ENCODE results near the gene WRAP73.

Gene WRAP73

DNA sequence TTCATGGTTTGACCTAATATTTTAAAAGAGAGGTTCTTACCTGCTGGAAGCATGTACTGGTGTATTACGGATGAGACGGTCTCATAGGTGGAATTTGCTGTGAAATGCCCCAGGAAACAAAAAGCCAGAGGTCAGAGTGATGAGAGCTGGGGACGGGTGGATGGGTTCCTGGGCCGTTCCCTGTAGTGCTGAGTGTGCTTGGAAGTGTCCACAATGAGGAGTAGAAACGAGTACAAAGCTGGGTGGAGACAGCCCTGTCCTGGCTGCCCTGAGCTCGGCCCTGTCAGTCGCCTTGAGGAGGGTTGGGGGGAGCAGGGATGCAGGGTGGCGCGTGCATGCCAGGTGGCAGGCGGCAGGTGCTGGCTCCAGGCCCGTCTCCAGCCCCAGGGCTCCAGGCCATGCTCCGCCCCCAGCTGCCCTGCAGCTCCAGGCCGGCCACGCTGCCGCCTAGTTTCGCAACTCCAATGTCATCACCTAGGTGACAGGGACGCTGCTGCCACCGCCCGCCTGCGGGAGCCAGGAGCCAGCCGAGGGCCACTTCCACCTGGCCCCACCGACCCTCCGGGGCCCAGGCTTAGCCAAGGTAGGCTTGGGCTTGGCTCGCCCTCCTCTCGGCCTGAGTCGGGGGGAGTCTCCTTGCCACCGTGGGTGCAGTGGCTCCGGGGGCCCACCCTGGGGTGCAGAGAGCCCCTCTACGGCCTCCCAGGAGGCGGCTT, 18.8 kb upstream of the WRAP73 start:
- no peak for DNase-seq (ENCODE audit: low read depth in 3 of 3)

DNA sequence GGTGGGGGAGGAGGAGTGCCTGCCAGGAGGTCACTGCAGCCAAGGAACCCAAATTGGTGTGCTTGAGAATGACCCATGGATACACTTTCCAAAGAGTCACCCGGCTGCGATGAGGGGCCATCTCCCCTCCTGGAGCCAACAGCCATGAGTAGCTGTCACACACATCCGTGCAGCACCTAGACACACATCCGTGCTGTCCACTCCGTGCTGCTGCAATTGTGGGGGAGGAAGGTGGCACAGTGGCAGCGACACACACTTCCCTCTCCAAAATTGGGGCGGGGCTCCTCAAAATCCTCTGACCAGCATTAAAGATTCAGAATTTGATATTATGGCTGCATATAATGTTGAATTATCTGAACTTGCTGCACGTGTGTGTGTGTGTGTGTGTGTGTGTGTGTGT, 18.2 kb upstream of the WRAP73 start:
- DNase-seq (ENCODE audit: low read depth in 3 of 3) = no peak

DNA sequence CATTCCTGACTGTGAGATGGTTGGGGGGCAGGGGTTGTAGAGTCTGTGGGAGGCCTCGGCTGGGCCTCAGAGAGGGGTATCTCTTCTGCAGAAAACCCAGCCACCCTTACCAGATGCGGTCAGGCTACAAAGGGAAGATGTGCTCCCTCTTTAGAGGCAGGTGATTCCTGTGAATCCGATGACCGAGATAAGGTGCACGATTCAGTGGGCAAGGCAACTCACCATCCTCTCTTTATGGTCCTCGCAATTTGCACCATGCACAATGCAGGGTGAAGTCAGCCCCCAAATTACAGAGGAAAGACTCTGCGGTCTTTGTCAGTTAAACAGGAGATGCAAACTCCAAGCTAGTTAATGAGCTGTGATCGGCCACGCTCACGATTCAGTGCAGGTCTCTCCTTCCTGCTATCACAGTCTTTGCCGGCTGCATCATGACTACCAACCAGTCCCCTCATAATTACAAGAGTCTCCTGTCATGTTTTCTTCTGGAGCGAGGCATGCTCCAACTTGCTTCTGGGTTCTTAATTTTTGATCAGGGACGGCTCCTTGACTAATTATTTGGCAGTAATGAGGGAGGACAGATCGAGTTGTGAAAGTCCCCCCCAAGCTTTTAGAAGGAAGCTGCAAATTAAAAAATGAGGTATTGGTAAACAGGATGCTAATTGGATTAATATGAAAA, 14.9 kb upstream of the WRAP73 start:
- no peak for DNase-seq (ENCODE audit: low read depth in 3 of 3)

DNA sequence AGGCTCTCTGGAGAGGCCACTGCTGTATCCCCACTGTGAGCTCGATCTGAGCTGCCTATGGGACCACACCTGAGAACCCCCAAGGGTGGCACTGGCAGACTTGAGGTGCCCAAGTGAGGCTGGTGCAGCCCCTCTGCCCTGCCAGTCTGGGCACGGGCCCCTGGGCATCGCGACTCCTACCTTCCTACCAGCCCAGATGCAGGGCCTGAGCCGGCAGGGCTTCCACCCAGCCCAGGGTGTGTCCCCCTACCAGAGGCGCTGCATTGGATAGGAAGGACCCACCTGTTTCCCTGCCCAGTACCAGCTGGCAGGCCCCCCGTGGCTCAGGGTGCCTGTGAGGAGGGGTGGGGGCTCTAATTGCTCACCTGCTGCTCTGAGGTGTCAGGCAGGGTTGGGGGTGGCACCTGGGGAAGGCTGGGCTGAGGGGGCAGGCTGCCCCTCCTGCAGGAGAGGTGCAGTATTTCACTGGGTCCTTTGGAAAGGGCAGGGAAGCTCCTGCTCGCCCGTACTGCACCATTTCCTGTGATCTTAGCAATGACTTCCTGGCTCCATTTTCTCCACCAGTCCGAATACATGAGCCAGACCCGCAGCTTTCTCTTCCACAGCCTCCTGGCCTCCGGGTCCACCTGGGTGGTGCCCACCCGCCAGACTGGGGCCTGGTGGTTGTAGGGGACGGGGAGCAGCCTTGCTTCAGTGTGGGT, 14.2 kb upstream of the WRAP73 start:
- DNase-seq (ENCODE audit: low read depth in 3 of 3) = no peak

DNA sequence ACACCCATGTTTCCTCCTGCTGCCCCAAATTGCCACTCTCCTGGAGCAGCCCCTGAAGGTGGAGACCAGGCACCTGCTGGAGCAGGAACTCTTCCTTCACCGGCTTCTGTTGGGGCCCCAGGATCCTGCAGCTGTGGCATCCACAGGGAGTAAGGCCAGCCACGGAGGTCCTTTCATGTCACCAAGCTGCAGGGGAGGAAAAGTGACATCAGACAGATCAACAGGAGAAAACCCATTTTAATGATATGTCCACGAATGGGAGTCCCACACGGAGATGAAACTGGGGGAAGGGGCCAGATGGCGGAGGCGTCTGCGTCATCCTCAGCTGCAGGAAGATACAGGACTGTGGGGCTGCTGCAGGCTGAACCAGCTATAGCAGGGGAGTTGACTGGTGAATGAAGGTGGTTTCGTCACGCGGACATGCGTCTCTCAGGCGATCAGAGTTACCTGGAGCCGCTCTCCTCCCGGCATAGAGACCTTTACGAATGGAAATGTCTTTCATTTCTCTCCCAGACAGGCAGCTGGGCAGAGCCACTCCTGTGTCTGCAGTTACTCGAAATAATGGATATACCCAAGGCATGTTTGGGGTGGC, 12.3 kb upstream of the WRAP73 start:
- no peak for DNase-seq (ENCODE audit: low read depth in 3 of 3)

DNA sequence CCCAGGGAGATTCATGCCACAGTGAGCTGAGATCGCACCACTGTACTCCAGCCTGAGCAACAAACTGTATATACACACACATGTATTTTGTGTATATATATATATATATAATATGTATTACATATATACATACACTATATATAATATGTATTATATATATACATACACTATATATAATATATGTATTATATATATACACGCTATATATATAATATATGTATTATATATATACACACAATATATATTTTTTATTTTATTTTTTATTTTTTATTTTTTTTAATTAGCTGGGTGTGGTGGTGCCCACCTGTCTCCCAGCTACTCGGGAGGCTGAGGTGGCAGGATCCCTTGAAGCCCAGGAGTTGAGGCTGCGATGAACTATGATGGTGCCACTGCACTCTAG, 11.7 kb upstream of the WRAP73 start:
- no peak for DNase-seq (ENCODE audit: low read depth in 3 of 3)

- no peak for DNase-seq (ENCODE audit: low read depth in 3 of 3)
Observed at GRCh38 chr1:3660704-3661103, 10.8 kb upstream of the WRAP73 start.

DNA sequence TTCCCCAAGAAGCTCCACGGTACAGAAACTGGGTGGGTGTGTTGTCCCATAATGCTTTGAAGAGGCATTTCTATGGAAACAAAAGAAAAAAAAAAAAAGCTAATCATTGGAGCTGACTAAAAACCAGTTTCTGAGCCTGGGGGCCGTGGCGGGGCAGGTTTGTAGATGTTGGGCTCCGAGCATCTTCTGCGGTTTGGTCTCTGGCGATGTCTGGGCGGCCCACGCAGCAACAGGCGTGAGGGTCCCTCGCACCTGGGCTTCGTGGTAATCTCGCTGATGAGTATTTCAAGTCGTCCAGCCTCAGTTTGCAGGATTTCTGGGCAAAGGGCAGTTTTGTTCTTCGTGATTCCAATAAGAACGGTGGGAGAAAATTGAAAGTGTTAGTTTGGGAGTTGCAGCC, 9.2 kb upstream of the WRAP73 start:
- no peak for DNase-seq (ENCODE audit: low read depth in 3 of 3)

DNA sequence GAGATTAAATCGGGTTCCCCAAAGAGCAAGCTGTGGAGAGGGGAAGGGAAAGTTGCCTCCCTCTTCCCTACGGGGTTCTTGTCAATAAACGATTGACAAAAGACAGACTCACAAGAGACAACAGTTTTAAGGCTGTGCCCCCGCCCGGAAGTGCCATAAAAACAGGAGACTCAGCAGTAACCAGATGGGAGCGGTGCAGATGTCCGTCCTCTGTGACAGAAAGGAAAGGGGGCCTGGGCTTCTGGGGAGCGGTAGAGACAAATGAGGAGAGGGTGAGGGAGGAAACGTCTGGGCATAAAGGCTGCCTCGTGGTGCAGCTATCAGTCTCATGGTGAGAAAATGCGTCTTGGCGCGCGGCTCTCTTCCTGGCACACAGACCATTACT, 8.3 kb upstream of the WRAP73 start:
- no peak for DNase-seq (ENCODE audit: low read depth in 3 of 3)

GRCh38 chr1:3657578-3658230, 7.8 kb upstream of the WRAP73 start:
- DNase-seq (ENCODE audit: low read depth in 3 of 3) = no peak

- DNase-seq (ENCODE audit: low read depth in 3 of 3) = no peak
Observed at GRCh38 chr1:3657096-3657475, 7.2 kb upstream of the WRAP73 start.

- no peak for DNase-seq (ENCODE audit: low read depth in 3 of 3)
Observed at GRCh38 chr1:3656450-3657095, 6.7 kb upstream of the WRAP73 start.

- no peak for DNase-seq (ENCODE audit: low read depth in 3 of 3)
Observed at GRCh38 chr1:3654549-3655281, 4.8 kb upstream of the WRAP73 start.

- no peak for DNase-seq (ENCODE audit: low read depth in 3 of 3)
Observed at GRCh38 chr1:3653286-3653618, 3.3 kb upstream of the WRAP73 start.

DNA sequence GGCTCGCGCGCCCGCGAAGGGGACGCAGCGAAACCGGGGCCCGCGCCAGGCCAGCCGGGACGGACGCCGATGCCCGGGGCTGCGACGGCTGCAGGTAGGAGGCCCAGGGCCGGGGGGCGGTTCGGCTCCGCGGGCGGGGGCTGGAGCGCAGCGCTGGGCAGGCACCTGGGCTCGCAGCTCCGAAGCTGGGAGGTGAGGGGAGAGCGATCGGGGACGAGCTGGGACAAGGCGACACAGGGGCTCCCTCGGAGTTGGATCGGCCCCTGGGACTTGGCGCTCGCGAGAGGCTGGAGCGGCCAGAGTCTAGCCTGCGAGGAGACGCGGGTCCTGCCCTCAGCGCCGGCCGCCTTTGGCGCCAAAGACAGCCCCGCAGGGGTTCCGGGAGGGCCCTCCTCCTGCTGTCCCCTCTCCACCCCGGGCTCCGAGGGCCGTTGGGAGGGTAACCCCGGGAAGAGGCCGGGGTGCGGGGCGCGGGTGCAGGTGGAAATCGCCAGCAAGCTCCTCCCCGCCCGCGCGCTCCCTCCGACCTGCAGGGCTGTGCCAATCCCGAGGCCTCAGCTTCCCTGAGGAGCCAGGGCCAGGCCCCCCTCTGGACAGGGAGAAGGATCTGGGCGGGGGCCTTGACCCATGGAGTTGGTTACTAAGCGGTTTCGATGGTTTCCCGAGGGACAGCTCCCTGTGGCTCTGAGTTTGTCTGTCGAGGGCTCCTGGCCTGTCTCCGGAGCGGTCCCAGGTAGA, 2.8 kb upstream of the WRAP73 start:
- DNase-seq (ENCODE audit: low read depth in 3 of 3) = no peak

DNA sequence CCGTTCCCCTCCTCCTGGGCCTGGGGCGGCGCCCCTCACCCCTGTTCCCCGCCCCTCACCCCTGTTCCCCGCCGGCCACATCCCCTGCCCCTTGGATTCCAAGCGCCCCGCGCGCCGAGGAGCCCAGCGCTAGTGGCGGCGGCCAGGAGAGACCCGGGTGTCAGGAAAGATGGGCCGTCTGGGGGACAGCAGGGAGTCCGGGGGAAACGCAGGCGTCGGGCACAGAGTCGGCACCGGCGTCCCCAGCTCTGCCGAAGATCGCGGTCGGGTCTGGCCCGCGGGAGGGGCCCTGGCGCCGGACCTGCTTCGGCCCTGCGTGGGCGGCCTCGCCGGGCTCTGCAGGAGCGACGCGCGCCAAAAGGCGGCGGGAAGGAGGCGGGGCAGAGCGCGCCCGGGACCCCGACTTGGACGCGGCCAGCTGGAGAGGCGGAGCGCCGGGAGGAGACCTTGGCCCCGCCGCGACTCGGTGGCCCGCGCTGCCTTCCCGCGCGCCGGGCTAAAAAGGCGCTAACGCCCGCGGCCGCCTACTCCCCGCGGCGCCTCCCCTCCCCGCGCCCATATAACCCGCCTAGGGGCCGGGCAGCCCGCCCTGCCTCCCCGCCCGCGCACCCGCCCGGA, 2.1 kb upstream of the WRAP73 start, which contains the start of gene TP73:
TSS of gene TP73 (plus strand) at position 587 of the 618 bp plus-strand sequence. CDS start 29,850 bp downstream, outside the sequence.
- DNase-seq (ENCODE audit: low read depth in 3 of 3) = no peak

DNA sequence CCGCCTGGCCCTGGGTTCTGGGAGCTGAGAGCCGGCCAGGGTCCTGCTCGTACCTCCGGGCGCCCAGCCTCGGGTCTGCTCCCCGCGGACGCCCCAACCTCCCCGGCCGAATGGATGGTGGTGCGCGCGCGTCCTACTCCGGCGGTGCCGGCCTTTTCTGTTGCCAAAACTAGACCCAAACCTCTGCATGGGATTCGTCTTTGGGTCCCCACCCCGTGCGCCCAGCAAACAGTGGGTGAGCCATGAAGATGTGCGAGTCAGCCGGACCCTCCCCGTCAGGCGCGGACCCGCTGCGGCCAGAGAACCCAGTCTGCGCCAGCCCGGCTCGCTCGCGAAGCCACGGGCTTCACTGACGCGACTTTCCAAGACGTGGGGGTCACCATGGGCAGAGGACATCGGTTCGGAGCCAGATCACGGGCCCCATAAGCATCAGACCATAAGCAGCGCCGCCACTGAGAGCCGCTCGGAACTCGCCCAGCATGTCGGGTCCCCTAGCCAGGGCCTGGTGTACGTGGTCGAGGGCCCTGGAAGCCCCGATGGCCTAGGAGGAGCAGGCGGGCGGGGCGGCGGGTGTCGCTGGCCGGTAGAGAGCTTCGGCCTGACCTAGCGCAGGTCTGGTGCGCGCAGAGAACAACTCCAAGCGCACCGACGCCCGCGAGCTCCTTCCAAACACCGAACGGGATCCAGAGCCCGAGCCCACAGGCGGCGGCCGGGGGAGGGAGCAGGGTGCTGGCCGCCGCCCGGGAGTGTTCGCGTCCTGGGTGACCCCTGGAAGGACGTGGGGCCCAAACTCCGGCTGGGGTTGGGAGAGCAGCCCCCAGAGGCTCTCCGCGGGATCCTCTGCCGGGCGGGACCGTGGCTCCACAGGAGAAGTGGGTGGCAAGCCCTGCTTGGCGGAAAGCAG, 1.4 kb upstream of the WRAP73 start:
- no peak for DNase-seq (ENCODE audit: low read depth in 3 of 3)

DNA sequence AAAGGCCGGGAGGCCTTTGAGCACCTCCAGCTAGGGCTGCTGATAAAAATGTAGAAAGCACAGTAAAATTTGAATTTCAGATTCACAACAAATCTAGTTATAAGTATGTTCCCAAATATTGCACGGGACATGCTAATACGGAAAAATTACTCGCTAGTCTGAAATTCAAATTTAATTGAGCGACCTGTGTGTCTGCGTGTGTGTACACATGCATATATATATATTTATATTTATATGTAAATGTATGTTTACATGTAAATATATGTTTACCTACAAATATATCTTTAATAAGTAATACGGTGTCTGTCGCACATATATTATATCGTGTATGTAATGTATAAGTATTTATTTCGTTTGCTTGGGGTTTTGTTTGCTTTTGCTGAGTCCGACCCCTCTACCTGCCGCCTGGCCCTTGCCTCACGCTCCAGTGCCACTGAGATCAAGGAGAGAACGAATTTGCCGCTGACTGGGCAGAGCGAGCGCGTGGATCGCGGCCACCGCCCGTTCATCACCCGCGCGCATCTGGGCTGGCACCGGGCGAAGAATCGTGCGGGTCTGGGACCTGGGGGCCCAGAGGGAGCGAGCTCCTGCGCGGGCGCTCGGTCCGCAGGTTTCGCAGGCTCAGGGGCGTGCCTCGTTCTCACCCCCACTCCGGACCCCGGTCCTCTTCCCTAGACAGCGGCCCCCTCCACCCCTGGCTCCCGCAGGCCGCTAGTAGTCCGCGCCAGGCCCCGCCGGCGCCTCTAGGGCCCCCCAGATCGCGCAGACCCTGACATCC, 534 bp upstream of the WRAP73 start:
- no peak for DNase-seq (ENCODE audit: low read depth in 3 of 3)

Measured in stimulated activated CD4-positive, alpha-beta T cell treated with anti-CD3 and anti-CD28 coated beads, TNF-alpha, amount 100 ng/mL, for 24 hours (primary cell).